Thyroid gland (tissue), 4 donors: ENCODE measurements around the gene CDKN2AIPNL.

ENCODE experiments used
- CTCF ChIP-seq, 6 experiments: fragments of 200-600 bp in 3 of 6; fragments of 450-650 bp in 3 of 6; sonication (generic) in 3 of 6; IDR thresholded peaks; one replicate each; pipeline ENCODE4 v1.5.1; 2016 to 2019; ENCODE audit warnings: antibody characterized with exemption in 6 of 6, mild to moderate bottlenecking in 2 of 6, inconsistent platforms in 1 of 6, moderate library complexity in 1 of 6
- POLR2A ChIP-seq, 2 donors: fragments of 450-650 bp; IDR thresholded peaks; one replicate each; pipeline ENCODE4 v1.6.1; 2017; ENCODE audit warnings: antibody characterized with exemption in 2 of 2, mild to moderate bottlenecking in 2 of 2, moderate library complexity in 1 of 2

GRCh38 chr5:134417707-134418106 is 6.0 kb upstream of the CDKN2AIPNL start:
- TF ChIP-seq CTCF (IDR thresholded peaks at IDR 0.05) (no peak), POLR2A (IDR thresholded peaks at IDR 0.05) (no peak)
